Astrocyte (in vitro differentiated cells and primary cell): ENCODE data around the gene NES. TPM values are rescaled to one million over a fixed set of nuclear protein-coding genes. Genes with fewer than 3 reads are reported as not detected.

Experiments used
- DNase-seq: peaks from one replicate; pipeline ENCODE4 v3.0.0-alpha.2; 2010; ENCODE audit warnings: low read depth
- FAIRE-seq: peaks from 2 replicates; lab custom pipeline; 2011; peaks lifted over from hg19 to GRCh38; lab: Jason Lieb, UNC
- H2AFZ ChIP-seq: 2 replicates; pipeline ENCODE4 v1.6.0; 2012; ENCODE audit warnings: low read depth, low read length, inconsistent platforms
- H3K27ac ChIP-seq: 2 replicates; pipeline ENCODE4 v1.5.1; 2011; ENCODE audit warnings: low read depth, low read length, inconsistent platforms
- H3K27me3 ChIP-seq: 2 replicates; pipeline ENCODE4 v1.6.0; 2011; ENCODE audit warnings: low read length, inconsistent platforms; ENCODE audit not compliant: insufficient read depth
- H3K36me3 ChIP-seq: 2 replicates; pipeline ENCODE4 v1.5.1; 2011; ENCODE audit warnings: low read length, inconsistent platforms; ENCODE audit not compliant: insufficient read depth
- H3K4me1 ChIP-seq: 2 replicates; pipeline ENCODE4 v1.5.1; 2011; ENCODE audit warnings: low read length, inconsistent platforms; ENCODE audit not compliant: insufficient read depth
- H3K4me2 ChIP-seq: 2 replicates; pipeline ENCODE4 v1.6.0; 2012; ENCODE audit warnings: low read length, inconsistent platforms
- H3K4me3 ChIP-seq: 2 replicates; pipeline ENCODE4 v1.5.1; 2011; ENCODE audit warnings: low read depth, mild to moderate bottlenecking, low read length, inconsistent platforms; ENCODE audit not compliant: insufficient read depth
- H3K79me2 ChIP-seq: 2 replicates; pipeline ENCODE4 v1.6.0; 2012; ENCODE audit warnings: mild to moderate bottlenecking, low read length, inconsistent platforms; ENCODE audit not compliant: insufficient read depth
- H3K9ac ChIP-seq: 2 replicates; pipeline ENCODE4 v1.6.0; 2012; ENCODE audit warnings: mild to moderate bottlenecking, low read length, inconsistent platforms
- H3K9me3 ChIP-seq: 2 replicates; pipeline ENCODE4 v1.5.1; 2012; ENCODE audit warnings: low read depth, mild to moderate bottlenecking, low read length, inconsistent platforms; ENCODE audit not compliant: insufficient read depth
- H4K20me1 ChIP-seq: 2 replicates; pipeline ENCODE4 v1.6.0; 2012; ENCODE audit warnings: low read length, inconsistent platforms; ENCODE audit not compliant: insufficient read depth
- H3K27ac Mint-ChIP-seq: one replicate; pipeline ENCODE4 v1.8.0; 2021; ENCODE audit warnings: mild to moderate bottlenecking, mixed read lengths; ENCODE audit not compliant: unreplicated experiment
- H3K27me3 Mint-ChIP-seq: one replicate; pipeline ENCODE4 v1.8.0; 2021; ENCODE audit warnings: low read depth, mixed read lengths; ENCODE audit not compliant: unreplicated experiment
- H3K36me3 Mint-ChIP-seq: one replicate; pipeline ENCODE4 v1.8.0; 2021; ENCODE audit warnings: low read depth, mixed read lengths; ENCODE audit not compliant: unreplicated experiment
- H3K4me1 Mint-ChIP-seq: one replicate; pipeline ENCODE4 v1.8.0; 2021; ENCODE audit warnings: low read depth, mixed read lengths; ENCODE audit not compliant: unreplicated experiment
- H3K4me3 Mint-ChIP-seq: one replicate; pipeline ENCODE4 v1.8.0; 2021; ENCODE audit warnings: mild to moderate bottlenecking, moderate library complexity, mixed read lengths; ENCODE audit not compliant: unreplicated experiment
- H3K9me3 Mint-ChIP-seq: one replicate; pipeline ENCODE4 v1.8.0; 2021; ENCODE audit warnings: mild to moderate bottlenecking, mixed read lengths; ENCODE audit not compliant: unreplicated experiment
- EZH2 ChIP-seq: IDR thresholded peaks from 2 replicates; pipeline ENCODE4 v1.6.1; 2012; ENCODE audit warnings: mild to moderate bottlenecking, low read length, inconsistent platforms; ENCODE audit not compliant: insufficient read depth
- total RNA-seq: library from RNA; stranded (reverse); gene quantifications from 2 replicates; pipeline ENCODE4 v1.2.1, GENCODE V29; 2021
- TF ChIP-seq, protein P1 (sequence below): IDR thresholded peaks from 2 replicates; pipeline ENCODE4 v1.5.1; 2011; ENCODE audit warnings: low read depth, mild to moderate bottlenecking, inconsistent platforms, low read length, moderate library complexity; ENCODE audit not compliant: insufficient read depth

NES gene
- total RNA-seq, 1 donor from 2014 or later, result 310 TPM

- Mint-ChIP-seq H3K9me3 (no peaks in the 10 kb centered on the region), H3K36me3 (peaks cover 6% of the 10 kb centered on the region), H3K27ac (peak overlapping the region; percentile 66), H3K27me3 (peaks cover 24% of the 10 kb centered on the region), H3K4me1 (peaks cover 25% of the 10 kb centered on the region), H3K4me3 (peak overlapping the region; percentile 88)
- Histone ChIP-seq H3K9ac (peak overlapping the region; percentile 17), H3K4me3 (peak overlapping the region; percentile 68), H3K27ac (no peak overlapping the region), H3K9me3 (no peaks in the 10 kb centered on the region), H2AFZ (peak overlapping the region; percentile 76), H3K27me3 (no peaks in the 10 kb centered on the region), H3K4me1 (peaks cover 40% of the 10 kb centered on the region), H4K20me1 (peaks cover 23% of the 10 kb centered on the region), H3K79me2 (peaks cover 43% of the 10 kb centered on the region), H3K4me2 (peak overlapping the region; percentile 97), H3K36me3 (no peaks in the 10 kb centered on the region)
- peak; percentile 71 for DNase-seq
- peak; percentile 47 for FAIRE-seq
- TF ChIP-seq, protein P1, sequence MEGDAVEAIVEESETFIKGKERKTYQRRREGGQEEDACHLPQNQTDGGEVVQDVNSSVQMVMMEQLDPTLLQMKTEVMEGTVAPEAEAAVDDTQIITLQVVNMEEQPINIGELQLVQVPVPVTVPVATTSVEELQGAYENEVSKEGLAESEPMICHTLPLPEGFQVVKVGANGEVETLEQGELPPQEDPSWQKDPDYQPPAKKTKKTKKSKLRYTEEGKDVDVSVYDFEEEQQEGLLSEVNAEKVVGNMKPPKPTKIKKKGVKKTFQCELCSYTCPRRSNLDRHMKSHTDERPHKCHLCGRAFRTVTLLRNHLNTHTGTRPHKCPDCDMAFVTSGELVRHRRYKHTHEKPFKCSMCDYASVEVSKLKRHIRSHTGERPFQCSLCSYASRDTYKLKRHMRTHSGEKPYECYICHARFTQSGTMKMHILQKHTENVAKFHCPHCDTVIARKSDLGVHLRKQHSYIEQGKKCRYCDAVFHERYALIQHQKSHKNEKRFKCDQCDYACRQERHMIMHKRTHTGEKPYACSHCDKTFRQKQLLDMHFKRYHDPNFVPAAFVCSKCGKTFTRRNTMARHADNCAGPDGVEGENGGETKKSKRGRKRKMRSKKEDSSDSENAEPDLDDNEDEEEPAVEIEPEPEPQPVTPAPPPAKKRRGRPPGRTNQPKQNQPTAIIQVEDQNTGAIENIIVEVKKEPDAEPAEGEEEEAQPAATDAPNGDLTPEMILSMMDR, result peak; percentile 96
- no peak for TF ChIP-seq EZH2
Measured at GRCh38 chr1:156677616-156678596, 699 bp upstream of the NES start.

GRCh38 chr1:156676114-156676819 is 940 bp downstream of the NES start:
- H4K20me1 ChIP-seq, result peaks cover 33% of the 10 kb centered on the region
- peak overlapping the region; percentile 97 for H3K4me2 ChIP-seq
- peaks cover 40% of the 10 kb centered on the region for H3K4me1 ChIP-seq
- Mint-ChIP-seq H3K4me3 (peak overlapping the region; percentile 90), H3K27me3 (peaks cover 19% of the 10 kb centered on the region), H3K4me1 (peaks cover 34% of the 10 kb centered on the region), H3K27ac (peak overlapping the region; percentile 26), H3K36me3 (peaks cover 19% of the 10 kb centered on the region), H3K9me3 (no peaks in the 10 kb centered on the region)
- peaks cover 15% of the 10 kb centered on the region for H3K36me3 ChIP-seq
- peak overlapping the region; percentile 68 for H3K4me3 ChIP-seq
- no peaks in the 10 kb centered on the region for H3K27me3 ChIP-seq
- H2AFZ ChIP-seq, result peak overlapping the region; percentile 58
- peak overlapping the region; percentile 77 for H3K9ac ChIP-seq
- H3K27ac ChIP-seq, result peak overlapping the region; percentile 46
- FAIRE-seq (no peak), DNase-seq (no peak)
- no peak for TF ChIP-seq EZH2
- H3K79me2 ChIP-seq, result peaks cover 43% of the 10 kb centered on the region
- no peaks in the 10 kb centered on the region for H3K9me3 ChIP-seq
